HG03439 (cell line): ENCODE results near the gene SEPTIN7.
"Not testable (repeated sequence)": the region's sequence is repeated elsewhere in the genome, so short reads cannot be mapped to it uniquely, and the experiment has no call there.

Source experiments
- ATAC-seq: cut with Tn5 transposase; IDR thresholded peaks from one replicate; pipeline ENCODE4 v1.9.1; 2021; ENCODE audit warnings: mild to moderate bottlenecking, moderate library complexity; ENCODE audit not compliant: unreplicated experiment

Gene SEPTIN7

GRCh38 chr7:35800718-35801391 is at the start of gene SEPTIN7:
Gene SEPTIN7, plus strand, starts transcription at chr7:35801057. Its CDS starts 153 bp downstream, at chr7:35801210.
- peak; percentile 83 for ATAC-seq

GRCh38 chr7:35752742-35753141 is 48.1 kb upstream of the SEPTIN7 start:
- no peak for ATAC-seq

- no peak for ATAC-seq
These were observed 46.9 kb upstream of the SEPTIN7 start for GRCh38 chr7:35753761-35754603.

DNA sequence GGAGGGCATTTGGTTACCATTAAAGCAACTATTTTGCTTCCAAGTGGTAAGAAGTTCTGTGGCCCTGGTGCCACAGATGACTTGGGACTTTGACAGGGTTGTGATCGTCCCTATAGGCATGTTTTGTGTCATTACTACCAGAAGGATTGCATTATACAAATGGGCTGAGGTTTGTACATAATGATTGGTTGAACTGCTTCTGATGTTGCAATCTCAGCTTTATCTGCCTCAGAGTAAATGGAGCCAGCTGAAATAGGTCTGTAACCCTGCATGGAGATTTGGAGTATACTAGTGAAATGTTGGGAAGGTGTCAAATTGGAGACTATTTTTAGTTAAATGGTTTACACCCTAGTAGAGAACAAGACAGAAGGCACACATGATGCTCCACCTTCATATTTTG is 46.1 kb upstream of the SEPTIN7 start:
- no peak for ATAC-seq

DNA sequence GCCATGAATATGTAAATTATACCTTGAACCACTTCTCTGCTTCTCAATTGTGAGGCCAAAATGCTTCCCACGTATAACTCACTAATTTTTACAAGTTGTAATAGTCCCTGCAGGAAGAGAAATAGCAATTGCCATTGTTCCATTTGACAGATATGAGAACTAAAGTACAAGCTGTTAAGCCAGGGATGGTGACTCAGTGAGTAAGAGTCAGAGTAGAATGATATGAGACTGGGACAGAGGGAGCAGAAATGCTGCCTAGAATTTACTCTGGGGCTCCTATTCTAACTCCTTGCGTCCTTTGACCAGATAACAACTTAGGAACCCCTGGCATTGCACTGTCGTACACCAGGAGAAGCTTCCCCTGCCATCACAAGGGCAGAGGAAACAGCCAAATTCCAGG is 45.1 kb upstream of the SEPTIN7 start:
- no peak for ATAC-seq

DNA sequence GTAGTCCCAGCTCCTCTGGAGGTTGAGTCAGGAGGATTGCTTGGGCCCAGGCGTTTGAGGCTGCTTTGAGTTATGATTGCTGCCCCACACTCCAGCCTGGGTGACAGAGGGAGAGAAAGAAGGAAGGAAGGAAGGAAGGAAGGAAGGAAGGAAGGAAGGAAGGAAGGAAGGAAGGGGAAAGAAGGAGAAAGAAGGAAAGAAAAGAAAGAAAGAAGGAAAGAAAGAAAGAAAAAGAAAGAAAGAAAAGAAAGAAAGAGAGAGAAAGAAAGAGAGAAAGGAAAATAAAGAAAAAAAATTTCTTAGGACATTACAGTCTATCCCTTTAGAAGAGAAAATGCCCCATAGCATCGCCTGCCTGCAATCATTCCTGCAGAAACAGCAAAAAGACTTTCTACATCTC is 44.4 kb upstream of the SEPTIN7 start:
- ATAC-seq = not testable (repeated sequence)

DNA sequence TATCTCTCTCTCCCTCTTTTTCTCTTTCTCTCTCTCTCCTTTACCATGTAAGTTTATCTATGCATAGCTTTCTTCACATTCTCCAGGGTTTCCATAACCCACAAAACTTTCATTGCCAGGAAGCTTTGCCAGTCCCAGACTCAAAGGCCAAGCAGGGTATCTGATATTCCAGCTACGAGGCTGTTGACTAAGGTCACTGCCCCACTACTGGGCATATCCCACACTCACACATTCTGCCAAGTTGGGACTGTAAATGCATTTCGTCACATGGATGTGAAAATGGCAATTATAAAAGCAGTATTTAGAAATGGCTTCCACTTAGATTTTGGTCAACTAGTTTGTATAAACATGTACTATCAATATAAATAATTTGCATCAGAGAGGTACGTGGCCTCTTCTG is 43.3 kb upstream of the SEPTIN7 start:
- no peak for ATAC-seq

GRCh38 chr7:35758421-35758820 is 42.4 kb upstream of the SEPTIN7 start:
- ATAC-seq = no peak

DNA sequence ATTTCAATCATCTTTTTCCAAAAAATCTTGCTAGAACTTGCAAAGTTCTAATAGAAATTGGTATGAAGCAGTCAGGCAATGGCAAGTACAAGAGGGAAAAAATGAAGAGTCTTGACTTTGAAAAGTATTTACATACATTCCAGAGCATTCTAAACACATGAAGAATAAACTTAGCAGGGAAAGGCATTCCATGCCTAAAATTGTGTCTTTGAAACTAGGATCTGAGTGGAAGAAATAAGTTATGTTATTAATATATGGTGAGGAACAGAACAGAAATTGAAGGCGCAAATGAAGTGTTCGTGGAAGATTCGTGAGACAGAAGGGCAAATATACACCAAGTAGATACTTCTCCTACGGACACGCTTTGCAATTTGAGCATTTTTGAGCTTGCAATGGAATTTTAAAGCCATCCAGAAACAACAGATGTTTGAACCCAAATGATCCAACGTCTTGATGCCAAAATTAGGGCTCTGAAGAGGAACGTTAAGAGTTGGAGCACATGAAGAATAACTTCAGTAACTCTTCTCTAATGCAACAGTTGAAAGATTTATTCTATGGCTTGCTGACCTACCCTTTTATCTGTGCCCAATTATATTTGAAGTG is 40.6 kb upstream of the SEPTIN7 start:
- no peak for ATAC-seq

- ATAC-seq = no peak
These were observed 38.8 kb upstream of the SEPTIN7 start for GRCh38 chr7:35761871-35762677.

DNA sequence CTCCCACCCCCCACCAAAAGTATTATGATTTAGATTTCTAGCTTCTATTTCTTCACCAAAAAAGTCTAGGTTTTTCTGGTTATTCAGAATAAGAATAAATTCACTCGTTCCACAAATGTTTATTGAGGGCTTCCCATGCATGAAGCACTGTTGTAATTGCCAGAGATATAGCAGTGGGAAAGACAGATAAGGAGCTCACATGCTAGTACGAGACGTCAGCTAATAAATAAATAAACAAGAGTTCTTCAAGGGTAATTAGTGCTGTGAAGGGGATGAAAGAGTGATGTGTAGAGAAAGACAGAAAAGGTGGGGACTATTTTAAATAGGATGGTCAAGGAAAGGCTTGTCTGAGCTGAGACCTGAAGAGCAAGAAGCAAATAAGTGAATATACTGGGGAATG is 38.1 kb upstream of the SEPTIN7 start:
- no peak for ATAC-seq

GRCh38 chr7:35768346-35768745 is 32.5 kb upstream of the SEPTIN7 start:
- no peak for ATAC-seq

GRCh38 chr7:35771776-35772175 is 29.1 kb upstream of the SEPTIN7 start:
- ATAC-seq = no peak

GRCh38 chr7:35773994-35774393 is 26.9 kb upstream of the SEPTIN7 start:
- ATAC-seq = no peak

GRCh38 chr7:35776686-35777085 is 24.2 kb upstream of the SEPTIN7 start:
- ATAC-seq = no peak

DNA sequence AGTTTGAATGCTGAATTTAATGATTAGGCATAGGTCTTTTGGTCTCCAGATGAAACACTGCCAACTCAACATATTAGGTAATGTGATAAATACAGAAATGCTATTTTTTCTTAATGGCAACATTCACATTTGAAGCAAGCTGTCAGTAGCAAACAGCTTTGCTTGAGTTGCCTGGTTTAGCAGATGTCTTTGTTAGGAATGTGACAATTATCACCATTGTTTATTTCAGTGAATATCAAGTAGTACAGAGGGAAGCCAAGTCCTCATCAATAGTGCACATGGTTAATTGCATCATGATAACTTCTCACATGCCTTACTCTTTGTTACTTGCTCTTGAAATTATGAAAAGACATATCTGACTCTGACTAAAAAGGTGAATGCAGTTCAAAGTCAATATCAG is 23.7 kb upstream of the SEPTIN7 start:
- no peak for ATAC-seq

DNA sequence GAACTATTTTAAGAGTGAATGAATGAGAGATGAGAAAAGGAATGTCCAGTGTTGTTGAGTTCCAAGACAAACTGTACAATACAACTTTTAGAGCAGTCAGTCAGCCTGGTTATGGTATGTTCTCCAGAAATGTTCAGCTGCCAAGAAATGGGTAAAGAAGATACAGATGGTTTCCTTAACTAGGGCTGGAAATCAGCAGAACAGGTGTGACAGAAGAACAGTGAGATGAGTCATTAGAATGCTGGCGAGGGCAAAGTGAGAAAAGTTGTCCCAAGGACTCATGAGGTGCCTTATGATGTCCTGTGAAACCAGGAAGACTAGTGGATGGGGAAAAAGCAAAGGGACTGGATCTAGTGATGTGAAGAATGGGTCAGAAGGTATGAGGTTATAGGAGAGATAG is 20.8 kb upstream of the SEPTIN7 start:
- ATAC-seq = no peak

DNA sequence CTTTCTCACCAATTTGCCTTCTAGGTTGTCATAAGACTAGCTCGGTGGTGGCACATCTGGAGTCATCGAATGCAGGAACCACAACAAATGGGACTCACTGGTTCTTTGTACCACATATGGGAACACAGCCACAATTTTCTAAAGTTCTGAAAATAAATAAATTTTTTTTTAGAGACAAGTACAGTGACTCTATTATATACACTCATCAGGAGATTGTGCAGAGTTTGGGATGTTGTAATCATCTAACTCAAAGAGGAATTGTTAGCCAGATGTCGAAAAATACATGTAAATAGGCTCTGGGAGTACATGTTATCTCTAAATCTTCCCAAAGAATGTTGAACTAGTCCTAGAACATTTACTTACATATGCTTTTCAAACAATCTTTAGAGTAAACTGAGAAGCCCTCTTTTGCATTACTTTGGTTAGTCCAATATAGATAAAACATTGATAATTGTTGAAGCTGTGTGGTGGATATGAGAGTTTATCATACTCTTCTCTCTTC is 19.6 kb upstream of the SEPTIN7 start:
- no peak for ATAC-seq

DNA sequence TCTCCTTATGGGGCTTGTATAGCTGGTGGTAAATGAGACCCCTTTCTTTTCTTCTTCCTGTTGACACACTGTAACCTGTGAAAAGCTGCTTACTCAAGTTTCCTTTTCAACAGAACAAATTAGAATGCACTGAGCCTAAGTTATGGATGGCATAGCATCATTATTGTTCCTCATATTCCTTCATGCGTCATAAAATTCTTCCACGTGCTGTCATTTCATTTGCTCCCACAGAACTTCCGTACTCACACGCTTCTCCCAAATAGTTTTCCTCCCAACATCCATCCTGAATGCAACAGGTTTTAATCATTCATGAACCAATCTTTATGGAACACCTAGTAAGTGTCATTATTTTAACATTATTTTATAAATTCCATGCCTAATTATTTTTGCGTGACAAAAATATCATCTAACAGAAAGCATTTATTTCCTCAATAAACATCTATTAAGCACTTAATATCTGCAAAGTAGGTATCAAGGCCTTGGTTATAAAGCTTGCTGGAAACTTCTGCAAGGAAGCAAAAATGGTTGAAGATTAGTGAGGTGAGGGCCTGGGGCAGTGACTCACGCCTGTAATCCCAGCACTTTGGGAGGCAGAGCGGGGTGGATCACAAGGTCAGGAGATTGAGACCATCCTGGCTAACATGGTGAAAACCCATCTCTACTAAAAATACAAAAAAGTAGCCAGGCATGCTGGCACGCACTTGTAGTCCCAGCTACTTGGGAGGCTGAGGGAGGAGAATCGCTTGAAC is 18.9 kb upstream of the SEPTIN7 start:
- ATAC-seq = no peak

- no peak for ATAC-seq
These were observed 16.5 kb upstream of the SEPTIN7 start for GRCh38 chr7:35784332-35784731.
